Activated CD4-positive, alpha-beta memory T cell treated with anti-CD3 and anti-CD28 coated beads, Interleukin-2, amount 10 ng/mL, durations not matched to agents 7 days and 5 days (primary cell): ENCODE results near the gene CNBP. TPM values are rescaled to one million over a fixed set of nuclear protein-coding genes. Genes with fewer than 3 reads are reported as not detected.
A peak's percentile ranks its signal among the peaks of the same experiment; 100 is the strongest.
"Not testable (repeated sequence)": the region's sequence is repeated elsewhere in the genome, so short reads cannot be mapped to it uniquely, and the experiment has no call there.

Experiments
- CTCF ChIA-PET: fragments of 350-600 bp; sonication (Branson Sonifier 250); formaldehyde crosslinking; loops from one replicate; lab custom pipeline; 2021; ENCODE audit warnings: antibody characterized with exemption, inconsistent platforms; lab: Charles Lee
- POLR2A ChIA-PET: fragments of 350-600 bp; sonication (Branson Sonifier 250); formaldehyde crosslinking; loops from one replicate; lab custom pipeline; 2021; ENCODE audit warnings: antibody characterized with exemption; lab: Charles Lee
- DNase-seq: peaks from one replicate; pipeline ENCODE4 v3.0.0-alpha.2; 2020
- H3K27ac Mint-ChIP-seq: one replicate; pipeline ENCODE4 v1.8.0; 2021; ENCODE audit warnings: mild to moderate bottlenecking, mixed read lengths
- H3K27me3 Mint-ChIP-seq: one replicate; pipeline ENCODE4 v1.8.0; 2021; ENCODE audit warnings: mixed read lengths
- H3K36me3 Mint-ChIP-seq: one replicate; pipeline ENCODE4 v1.8.0; 2021; ENCODE audit warnings: low read depth, mixed read lengths
- H3K4me1 Mint-ChIP-seq: one replicate; pipeline ENCODE4 v1.8.0; 2021; ENCODE audit warnings: mixed read lengths
- H3K4me3 Mint-ChIP-seq: one replicate; pipeline ENCODE4 v1.8.0; 2021; ENCODE audit warnings: mild to moderate bottlenecking, mixed read lengths
- H3K9me3 Mint-ChIP-seq: one replicate; pipeline ENCODE4 v1.8.0; 2021; ENCODE audit warnings: mixed read lengths
- total RNA-seq, 2 experiments: library from RNA; stranded (reverse); gene quantifications; one replicate each; pipeline ENCODE4 v1.2.3, GENCODE V29; 2021

The CNBP gene
- total RNA-seq, 2 experiments from 2014 or later = 321 to 322 TPM

GRCh38 chr3:129184396-129184657, 631 bp upstream of the CNBP start:
- no peaks in the 10 kb centered on the region for H3K27me3 Mint-ChIP-seq
- no peaks in the 10 kb centered on the region for H3K9me3 Mint-ChIP-seq
- H3K36me3 Mint-ChIP-seq = peaks cover 40% of the 10 kb centered on the region
- POLR2A ChIA-PET = interaction anchor here (0.6 to 12.2 kb wide), 21 partner anchors 9 to 168 kb away, joined by 3 to 393 read pairs (median 5); partner anchors contain the start of genes COPG1, HMCES and RAB43
- CTCF ChIA-PET = interaction anchor here (1.5 to 6.7 kb wide), 3 partner anchors 41 to 65 kb away, joined by 4 to 71 read pairs (median 6); partner anchors contain the start of gene COPG1
- peak overlapping the region; percentile 94 for H3K4me3 Mint-ChIP-seq
- no peak for DNase-seq
- H3K27ac Mint-ChIP-seq = peak overlapping the region; percentile 93
- peaks cover 43% of the 10 kb centered on the region for H3K4me1 Mint-ChIP-seq

- Mint-ChIP-seq H3K9me3 (no peaks in the 10 kb centered on the region), H3K27me3 (no peaks in the 10 kb centered on the region), H3K4me1 (peaks cover 56% of the 10 kb centered on the region), H3K4me3 (peak overlapping the region; percentile 94), H3K36me3 (peaks cover 55% of the 10 kb centered on the region), H3K27ac (peak overlapping the region; percentile 93)
- DNase-seq = peak; percentile 45
- ChIA-PET CTCF (interaction anchor here (1.0 to 6.7 kb wide), 13 partner anchors 14 to 502 kb away, joined by 3 to 71 read pairs (median 4); partner anchors contain the start of genes COPG1 and RAB43), POLR2A (interaction anchor here (1.0 to 12.2 kb wide), 18 partner anchors 7 to 303 kb away, joined by 3 to 393 read pairs (median 7); partner anchors contain the start of genes ACAD9, COPG1, HMCES and RAB43)
Measured at GRCh38 chr3:129182390-129183185, 1.1 kb downstream of the CNBP start.

DNA sequence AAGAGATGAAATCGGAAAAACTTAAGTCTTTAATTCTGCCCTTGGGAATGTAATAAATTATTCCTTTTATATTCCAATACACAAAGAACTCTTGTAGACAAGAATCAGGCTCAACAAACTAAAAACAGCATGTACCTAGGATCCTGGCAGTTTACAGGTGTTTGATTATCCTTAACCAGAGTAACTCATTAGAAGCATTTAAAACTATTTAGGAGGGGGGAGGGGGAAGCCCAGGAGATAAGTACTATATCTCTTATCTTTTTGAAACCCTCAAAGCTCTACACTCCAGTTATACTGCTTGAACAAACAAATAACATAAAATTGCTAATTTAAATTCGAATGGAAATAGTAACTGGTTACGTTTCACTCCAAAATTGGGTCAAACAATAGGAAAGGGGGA, 1.9 kb downstream of the CNBP start:
- peaks cover 63% of the 10 kb centered on the region for H3K36me3 Mint-ChIP-seq
- H3K27ac Mint-ChIP-seq = peak overlapping the region; percentile 93
- H3K4me3 Mint-ChIP-seq = peak overlapping the region; percentile 94
- DNase-seq = no peak
- H3K9me3 Mint-ChIP-seq = no peaks in the 10 kb centered on the region
- peaks cover 60% of the 10 kb centered on the region for H3K4me1 Mint-ChIP-seq
- ChIA-PET CTCF (interaction anchor here (0.7 to 6.7 kb wide), 9 partner anchors 13 to 67 kb away, joined by 3 to 71 read pairs (median 5); partner anchors contain the start of genes COPG1 and RAB43), POLR2A (interaction anchor here (1.0 to 12.2 kb wide), 11 partner anchors 12 to 303 kb away, joined by 3 to 393 read pairs (median 12); partner anchors contain the start of genes ACAD9, COPG1, HMCES and RAB43)
- H3K27me3 Mint-ChIP-seq = no peaks in the 10 kb centered on the region

GRCh38 chr3:129180461-129180860, 3.2 kb downstream of the CNBP start:
- peaks cover 75% of the 10 kb centered on the region for H3K36me3 Mint-ChIP-seq

DNA sequence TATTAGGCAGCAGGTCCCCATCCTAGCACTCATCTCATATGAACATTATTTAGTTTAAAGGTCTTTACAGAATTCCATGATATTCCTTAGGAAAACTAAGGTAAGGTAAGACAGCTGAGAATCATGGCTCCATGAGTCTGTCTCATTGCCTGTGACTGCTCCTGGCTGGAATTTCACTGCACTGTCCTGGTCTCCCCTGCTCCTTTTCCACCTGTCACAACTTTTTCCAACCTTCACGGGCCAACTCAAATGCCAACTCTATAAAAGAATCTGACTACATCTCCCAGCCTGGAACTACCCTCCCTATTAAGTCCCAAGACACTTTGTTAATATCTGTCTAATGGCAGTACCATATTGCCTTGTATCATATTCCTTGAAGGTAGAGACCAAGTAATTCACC, 7.6 kb downstream of the CNBP start:
- Mint-ChIP-seq H3K27ac (no peak overlapping the region), H3K9me3 (no peaks in the 10 kb centered on the region), H3K36me3 (peaks cover 74% of the 10 kb centered on the region), H3K4me3 (no peak overlapping the region), H3K4me1 (peaks cover 81% of the 10 kb centered on the region), H3K27me3 (no peaks in the 10 kb centered on the region)
- ChIA-PET POLR2A (interaction anchor here (0.8 to 3.5 kb wide), 5 partner anchors 8 to 73 kb away, joined by 3 to 14 read pairs (median 4); partner anchors contain the start of genes CNBP and COPG1), CTCF (interaction anchor here (1.0 to 4.0 kb wide), 3 partner anchors 10 to 70 kb away, joined by 3 to 28 read pairs (median 3); no protein-coding TSS in a partner anchor)
- no peak for DNase-seq

More at GRCh38 chr3:129180461-129180860, 3.2 kb downstream of the CNBP start:
- Mint-ChIP-seq H3K27me3 (no peaks in the 10 kb centered on the region), H3K4me3 (peak overlapping the region; percentile 94), H3K9me3 (no peaks in the 10 kb centered on the region), H3K4me1 (peaks cover 62% of the 10 kb centered on the region), H3K27ac (peak overlapping the region; percentile 93)
- DNase-seq = no peak
- CTCF ChIA-PET = interaction anchor here (0.8 to 6.7 kb wide), 5 partner anchors 18 to 136 kb away, joined by 3 to 71 read pairs (median 5); a partner anchor contains a TSS
- POLR2A ChIA-PET = interaction anchor here (0.6 to 12.2 kb wide), 8 partner anchors 8 to 301 kb away, joined by 3 to 393 read pairs (median 4); partner anchors contain the start of genes COPG1 and RAB43

GRCh38 chr3:129173725-129174124, 10.0 kb downstream of the CNBP start:
- peaks cover 74% of the 10 kb centered on the region for H3K36me3 Mint-ChIP-seq
- no peaks in the 10 kb centered on the region for H3K27me3 Mint-ChIP-seq
- peaks cover 68% of the 10 kb centered on the region for H3K4me1 Mint-ChIP-seq
- no peak for DNase-seq
- no peaks in the 10 kb centered on the region for H3K9me3 Mint-ChIP-seq
- ChIA-PET POLR2A (interaction anchor here (2.0 to 3.5 kb wide), 4 partner anchors 11 to 65 kb away, joined by 6 to 14 read pairs (median 8); partner anchors contain the start of genes CNBP and RAB43), CTCF (interaction anchor here (4.0 kb wide), 1 partner anchor 72 kb away, joined by 28 read pairs; no protein-coding TSS in a partner anchor)
- no peak overlapping the region for H3K4me3 Mint-ChIP-seq
- H3K27ac Mint-ChIP-seq = no peak overlapping the region

DNA sequence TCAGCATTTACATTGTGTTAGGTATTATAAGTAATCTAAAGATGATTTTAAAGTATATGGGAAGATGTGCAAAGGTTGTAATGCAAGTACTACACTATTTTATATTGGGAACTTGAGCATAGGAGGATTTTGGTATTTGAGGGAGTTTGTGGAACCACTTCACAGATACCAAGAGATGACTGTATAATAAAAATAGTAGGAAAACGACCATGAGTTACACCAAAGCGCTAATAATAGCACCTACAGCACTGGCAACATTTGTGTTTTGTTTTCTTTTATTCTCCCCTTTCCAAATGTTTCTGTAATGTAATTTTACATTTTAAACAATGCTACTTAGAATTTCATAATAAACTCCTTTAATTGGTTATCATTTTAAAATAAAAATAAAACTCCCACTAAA, 10.5 kb downstream of the CNBP start:
- Mint-ChIP-seq H3K4me1 (peaks cover 63% of the 10 kb centered on the region), H3K27ac (no peak overlapping the region), H3K4me3 (no peak overlapping the region), H3K27me3 (no peaks in the 10 kb centered on the region), H3K36me3 (peaks cover 70% of the 10 kb centered on the region), H3K9me3 (no peaks in the 10 kb centered on the region)
- CTCF ChIA-PET = interaction anchor here (0.6 to 4.0 kb wide), 4 partner anchors 15 to 120 kb away, joined by 3 to 28 read pairs (median 3); partner anchors contain the start of gene COPG1
- POLR2A ChIA-PET = no interaction called here
- DNase-seq = no peak

DNA sequence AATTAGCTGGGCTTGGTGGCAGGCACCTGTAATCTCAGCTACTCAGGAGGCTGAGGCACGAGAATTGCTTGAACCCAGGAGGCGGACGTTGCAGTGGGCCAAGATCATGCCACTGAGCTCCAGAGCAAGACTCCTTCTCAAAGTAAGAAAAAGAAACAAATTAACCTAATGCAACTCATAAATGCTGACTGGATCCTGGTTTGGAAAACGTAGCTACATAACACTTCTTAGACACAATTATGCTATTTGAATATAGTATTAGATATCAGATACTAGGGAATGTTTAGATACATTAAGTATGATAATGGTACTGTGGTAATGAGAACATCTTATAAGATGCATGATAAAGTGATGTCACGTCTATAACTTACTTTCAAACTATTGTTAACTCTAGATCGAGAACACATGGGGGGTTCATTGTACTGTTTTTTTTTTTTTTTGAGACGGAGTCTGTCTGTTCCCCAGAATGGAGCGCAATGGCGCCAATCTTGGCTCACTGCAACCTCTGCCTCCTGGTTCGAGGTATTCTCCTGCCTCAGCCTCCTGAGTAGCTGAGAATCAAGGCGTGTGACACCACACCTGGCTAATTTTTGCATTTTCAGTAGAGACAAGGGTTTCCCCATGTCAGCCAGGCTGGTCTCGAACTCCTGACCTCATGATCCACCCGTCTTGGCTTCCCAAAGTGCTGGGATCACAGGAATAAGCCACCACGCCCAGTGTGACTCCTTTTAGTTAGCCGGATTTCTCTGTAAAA, 16.9 kb downstream of the CNBP start:
- DNase-seq = no peak
- Mint-ChIP-seq H3K27ac (peak overlapping the region; percentile 16), H3K36me3 (peaks cover 53% of the 10 kb centered on the region), H3K4me1 (peaks cover 37% of the 10 kb centered on the region), H3K9me3 (no peaks in the 10 kb centered on the region), H3K4me3 (no peak overlapping the region), H3K27me3 (no peaks in the 10 kb centered on the region)
- ChIA-PET POLR2A (interaction anchor here (1.1 to 1.6 kb wide), 4 partner anchors 14 to 196 kb away, joined by 3 to 5 read pairs (median 5); partner anchors contain the start of genes CNBP and COPG1), CTCF (interaction anchor here (0.7 to 3.0 kb wide), 4 partner anchors 10 to 197 kb away, joined by 3 to 15 read pairs (median 9); no protein-coding TSS in a partner anchor)

- DNase-seq, H3K4me3 Mint-ChIP-seq, H3K27ac Mint-ChIP-seq, H3K9me3 Mint-ChIP-seq, H3K27me3 Mint-ChIP-seq: not testable (repeated sequence)
- Mint-ChIP-seq H3K4me1 (peaks cover 31% of the 10 kb centered on the region), H3K36me3 (peaks cover 42% of the 10 kb centered on the region)
- POLR2A ChIA-PET = interaction anchor here (1.6 kb wide), 1 partner anchor 84 kb away, joined by 5 read pairs; the partner anchor contains the start of gene COPG1
- CTCF ChIA-PET = interaction anchor here (3.0 kb wide), 1 partner anchor 195 kb away, joined by 15 read pairs; no protein-coding TSS in a partner anchor
Measured at GRCh38 chr3:129165594-129165993, 18.1 kb downstream of the CNBP start.

GRCh38 chr3:129164500-129164899, 19.2 kb downstream of the CNBP start:
- H3K36me3 Mint-ChIP-seq = peaks cover 37% of the 10 kb centered on the region
- peak overlapping the region; percentile 64 for H3K27ac Mint-ChIP-seq
- H3K27me3 Mint-ChIP-seq = no peaks in the 10 kb centered on the region
- CTCF ChIA-PET = interaction anchor here (1.0 to 3.4 kb wide), 2 partner anchors 17 to 112 kb away, joined by 3 to 33 read pairs; no protein-coding TSS in a partner anchor
- peaks cover 36% of the 10 kb centered on the region for H3K4me1 Mint-ChIP-seq
- no peak for DNase-seq
- H3K9me3 Mint-ChIP-seq = no peaks in the 10 kb centered on the region
- POLR2A ChIA-PET = interaction anchor here (0.8 kb wide), 1 partner anchor 110 kb away, joined by 3 read pairs; no protein-coding TSS in a partner anchor
- H3K4me3 Mint-ChIP-seq = no peak overlapping the region

GRCh38 chr3:129162729-129163579, 20.7 kb downstream of the CNBP start:
- Mint-ChIP-seq H3K36me3 (peaks cover 41% of the 10 kb centered on the region), H3K4me3 (peak overlapping the region; percentile 87), H3K4me1 (peaks cover 47% of the 10 kb centered on the region), H3K27ac (peak overlapping the region; percentile 94), H3K9me3 (no peaks in the 10 kb centered on the region), H3K27me3 (no peaks in the 10 kb centered on the region)
- ChIA-PET CTCF (interaction anchor here (0.8 to 3.4 kb wide), 15 partner anchors 8 to 482 kb away, joined by 3 to 33 read pairs (median 7); partner anchors contain the start of gene COPG1), POLR2A (interaction anchor here (0.7 to 3.3 kb wide), 22 partner anchors 8 to 1490 kb away, joined by 3 to 49 read pairs (median 6); partner anchors contain the start of genes ABTB1 and COPG1)
- DNase-seq = no peak
